ENCODE data around the gene RHOD. TPM values are rescaled to one million over a fixed set of nuclear protein-coding genes. Genes with fewer than 3 reads are reported as not detected.
A peak's percentile ranks its signal among the peaks of the same experiment; 100 is the strongest.

RHOD gene
- total RNA-seq, 6 donors from 2014 or later, result 14.5 to 37.7 (median 18.1) TPM

GRCh38 chr11:67055812-67056211 is 835 bp upstream of the RHOD start:
- TF ChIP-seq EP300 (IDR thresholded peaks at IDR 0.05), result peak in 1 of 4 donors; percentile 4
- TF ChIP-seq CTCF (IDR thresholded peaks at IDR 0.05), result no peak
- H3K9me3 ChIP-seq, result no peaks in the 10 kb centered on the region
- ATAC-seq (ENCODE audit: low FRiP score in 2 of 2), result peak; percentile 45 to 49
- no peaks in the 10 kb centered on the region for H3K36me3 ChIP-seq
- 29 to 41% methylated on average over 15 to 17 of the region's 17 CpGs for WGBS, 2 donors
- peaks cover 14 to 37% (median 21%) of the 10 kb centered on the region in 4 donors for H3K4me1 ChIP-seq
- H3K27me3 ChIP-seq, result peaks cover 0 to 4% (median 0%) of the 10 kb centered on the region in 4 donors
- peak; percentile 41 to 85 for DNase-seq
- H3K27ac ChIP-seq, result peak overlapping the region in 3 of 4 donors; percentile 6 to 74 (median 69)
- H3K4me3 ChIP-seq, result peak overlapping the region in 2 of 4 donors; percentile 66 to 67

- H3K36me3 ChIP-seq, result no peaks in the 10 kb centered on the region
- peaks cover 0 to 4% (median 0%) of the 10 kb centered on the region in 4 donors for H3K27me3 ChIP-seq
- no peaks in the 10 kb centered on the region for H3K9me3 ChIP-seq
- H3K27ac ChIP-seq, result peak overlapping the region; percentile 6 to 74 (median 52)
- TF ChIP-seq EP300 (IDR thresholded peaks at IDR 0.05) (no peak), POLR2AphosphoS5 (IDR thresholded peaks at IDR 0.05) (no peak), CTCF (IDR thresholded peaks at IDR 0.05) (no peak), POLR2A (IDR thresholded peaks at IDR 0.05) (no peak)
- WGBS, 2 donors, result 40 to 57% methylated on average over 4 to 10 of the region's 10 CpGs
- peaks cover 14 to 37% (median 21%) of the 10 kb centered on the region in 4 donors for H3K4me1 ChIP-seq
- ATAC-seq (ENCODE audit: low FRiP score in 2 of 2), result no peak
- peak overlapping the region; percentile 57 to 67 (median 64) for H3K4me3 ChIP-seq
- DNase-seq, result no peak
Measured at GRCh38 chr11:67057205-67057672, 592 bp downstream of the RHOD start.

GRCh38 chr11:67058506-67058905 is 1.9 kb downstream of the RHOD start:
- TF ChIP-seq POLR2A (IDR thresholded peaks at IDR 0.05) (no peak), EP300 (IDR thresholded peaks at IDR 0.05) (no peak), POLR2AphosphoS5 (IDR thresholded peaks at IDR 0.05) (no peak)
- Histone ChIP-seq H3K9me3 (no peaks in the 10 kb centered on the region), H3K4me3 (no peak overlapping the region), H3K36me3 (no peaks in the 10 kb centered on the region), H3K4me1 (peaks cover 14 to 37% (median 21%) of the 10 kb centered on the region in 4 donors), H3K27me3 (peaks cover 0 to 4% (median 0%) of the 10 kb centered on the region in 4 donors), H3K27ac (no peak overlapping the region)
- 82 to 93% methylated on average over 8 of the region's 8 CpGs for WGBS, 2 donors
- ATAC-seq (ENCODE audit: low FRiP score in 2 of 2) (no peak), DNase-seq (no peak)

- WGBS, 2 donors, result 79 to 83% methylated on average over 2 to 3 of the region's 3 CpGs
- ATAC-seq (ENCODE audit: low FRiP score in 2 of 2) (no peak), DNase-seq (no peak)
- no peak overlapping the region for H3K27ac ChIP-seq
- H3K27me3 ChIP-seq, result peaks cover 0 to 4% (median 0%) of the 10 kb centered on the region in 4 donors
- TF ChIP-seq POLR2AphosphoS5 (IDR thresholded peaks at IDR 0.05) (no peak), CTCF (IDR thresholded peaks at IDR 0.05) (no peak), POLR2A (IDR thresholded peaks at IDR 0.05) (no peak), EP300 (IDR thresholded peaks at IDR 0.05) (no peak)
- no peaks in the 10 kb centered on the region for H3K9me3 ChIP-seq
- H3K4me1 ChIP-seq, result peaks cover 14 to 28% (median 21%) of the 10 kb centered on the region in 4 donors
- H3K36me3 ChIP-seq, result no peaks in the 10 kb centered on the region
- no peak overlapping the region for H3K4me3 ChIP-seq
Measured at GRCh38 chr11:67059671-67060070, 3.0 kb downstream of the RHOD start.

- peaks cover 14 to 26% (median 19%) of the 10 kb centered on the region in 4 donors for H3K4me1 ChIP-seq
- TF ChIP-seq EP300 (IDR thresholded peaks at IDR 0.05) (no peak), CTCF (IDR thresholded peaks at IDR 0.05) (no peak)
- ATAC-seq (ENCODE audit: low FRiP score in 2 of 2) (no peak), DNase-seq (no peak)
- WGBS, 2 donors, result 75 to 93% methylated on average over 4 to 7 of the region's 7 CpGs
- H3K4me3 ChIP-seq, result no peak overlapping the region
- H3K36me3 ChIP-seq, result no peaks in the 10 kb centered on the region
- no peaks in the 10 kb centered on the region for H3K9me3 ChIP-seq
- H3K27ac ChIP-seq, result no peak overlapping the region
- peaks cover 0 to 4% (median 0%) of the 10 kb centered on the region in 4 donors for H3K27me3 ChIP-seq
Measured at GRCh38 chr11:67060111-67060522, 3.5 kb downstream of the RHOD start.
